OCI-LY7 (cell line): ENCODE measurements around the gene ABCB1.

ENCODE experiments used
- CTCF ChIP-seq: fragments of 200-600 bp; sonication (generic); conservative IDR thresholded peaks from 2 replicates; pipeline ENCODE4 v1.5.1; 2014; ENCODE audit warnings: mild to moderate bottlenecking, antibody characterized with exemption, low read length, moderate library complexity, mixed read lengths
- EZH2phosphoT487 ChIP-seq: fragments of 200-600 bp; sonication (generic); IDR thresholded peaks from 2 replicates; pipeline ENCODE4 v1.6.1; 2018; ENCODE audit warnings: low read depth, borderline replicate concordance, mild to moderate bottlenecking, mixed run types, antibody characterized with exemption, low read length, moderate library complexity, mixed read lengths

GRCh38 chr7:87497482-87497881 is 103.2 kb downstream of the ABCB1 start:
- TF ChIP-seq CTCF (no peak), EZH2phosphoT487 (no peak)
